Measurements from ENCODE around the gene KCNH5.

KCNH5 gene, protein sequence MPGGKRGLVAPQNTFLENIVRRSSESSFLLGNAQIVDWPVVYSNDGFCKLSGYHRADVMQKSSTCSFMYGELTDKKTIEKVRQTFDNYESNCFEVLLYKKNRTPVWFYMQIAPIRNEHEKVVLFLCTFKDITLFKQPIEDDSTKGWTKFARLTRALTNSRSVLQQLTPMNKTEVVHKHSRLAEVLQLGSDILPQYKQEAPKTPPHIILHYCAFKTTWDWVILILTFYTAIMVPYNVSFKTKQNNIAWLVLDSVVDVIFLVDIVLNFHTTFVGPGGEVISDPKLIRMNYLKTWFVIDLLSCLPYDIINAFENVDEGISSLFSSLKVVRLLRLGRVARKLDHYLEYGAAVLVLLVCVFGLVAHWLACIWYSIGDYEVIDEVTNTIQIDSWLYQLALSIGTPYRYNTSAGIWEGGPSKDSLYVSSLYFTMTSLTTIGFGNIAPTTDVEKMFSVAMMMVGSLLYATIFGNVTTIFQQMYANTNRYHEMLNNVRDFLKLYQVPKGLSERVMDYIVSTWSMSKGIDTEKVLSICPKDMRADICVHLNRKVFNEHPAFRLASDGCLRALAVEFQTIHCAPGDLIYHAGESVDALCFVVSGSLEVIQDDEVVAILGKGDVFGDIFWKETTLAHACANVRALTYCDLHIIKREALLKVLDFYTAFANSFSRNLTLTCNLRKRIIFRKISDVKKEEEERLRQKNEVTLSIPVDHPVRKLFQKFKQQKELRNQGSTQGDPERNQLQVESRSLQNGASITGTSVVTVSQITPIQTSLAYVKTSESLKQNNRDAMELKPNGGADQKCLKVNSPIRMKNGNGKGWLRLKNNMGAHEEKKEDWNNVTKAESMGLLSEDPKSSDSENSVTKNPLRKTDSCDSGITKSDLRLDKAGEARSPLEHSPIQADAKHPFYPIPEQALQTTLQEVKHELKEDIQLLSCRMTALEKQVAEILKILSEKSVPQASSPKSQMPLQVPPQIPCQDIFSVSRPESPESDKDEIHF

DNA sequence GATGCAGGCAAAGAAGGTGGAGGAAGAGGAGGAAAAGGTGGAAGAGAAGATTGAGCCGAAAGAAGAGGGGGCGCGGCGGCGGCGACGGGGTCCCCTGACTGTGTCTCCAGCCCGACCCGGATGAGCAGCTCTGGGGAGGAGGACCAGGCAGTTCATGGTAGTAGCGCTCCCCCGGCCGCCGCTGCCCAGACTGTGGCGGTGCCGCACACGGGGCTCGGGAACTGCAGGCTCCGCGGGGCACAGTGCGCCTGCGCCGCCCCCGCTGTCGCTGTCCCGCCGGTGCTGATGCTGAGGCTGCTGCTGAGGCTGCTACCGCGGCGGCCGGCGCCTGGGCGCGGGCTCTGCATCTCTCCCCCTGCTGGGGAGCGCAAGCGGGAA, at the start of gene KCNH5:
TSS of gene KCNH5 (minus strand) at position 225 of the 378 bp plus-strand sequence. CDS start 272 bp downstream, outside the sequence.
- Histone ChIP-seq H3K4me1 (ENCODE audit: low read length) (no peaks in the 10 kb centered on the region), H4K20me1 (ENCODE audit: insufficient read depth, low read length) (no peaks in the 10 kb centered on the region), H3F3A (ENCODE audit: insufficient read depth, low read length) (no peaks in the 10 kb centered on the region), H3K4me3 (ENCODE audit: low read length) (peak within 1 kb of the TSS; percentile 55), H3K4me2 (ENCODE audit: low read depth, low read length) (peak within 1 kb of the TSS; percentile 54; the same call in 1 of the 2 replicates), H3K36me3 (replicated peaks; ENCODE audit: insufficient read depth, low read length) (no peaks in the 10 kb centered on the region), H2AFZ (ENCODE audit: low read length) (peak within 1 kb of the TSS; percentile 48; the same call in 1 of the 2 replicates), H3K9me2 (replicated peaks; ENCODE audit: insufficient read depth, low read length) (no peaks in the 10 kb centered on the region), H3K79me2 (ENCODE audit: low read length) (no peaks in the 10 kb centered on the region), H3K27ac (ENCODE audit: low read length) (no peak within 1 kb of the TSS), H3K9me3 (replicated peaks; ENCODE audit: insufficient read depth, low read length) (no peaks in the 10 kb centered on the region), H3K27me3 (replicated peaks; ENCODE audit: insufficient read depth, low read length) (no peaks in the 10 kb centered on the region), H3K9ac (ENCODE audit: low read length) (no peak within 1 kb of the TSS)
- DNase-seq = peak; percentile 59
- no peak for TF ChIP-seq EZH2 (optimal IDR thresholded peaks at IDR 0.05; ENCODE audit: low read depth, low read length)

- no peak overlapping the region for H2AFZ ChIP-seq (ENCODE audit: low read length)
- H3K27me3 ChIP-seq (replicated peaks; ENCODE audit: insufficient read depth, low read length) = no peaks in the 10 kb centered on the region
- no peaks in the 10 kb centered on the region for H3K79me2 ChIP-seq (ENCODE audit: low read length)
- no peak overlapping the region for H3K27ac ChIP-seq (ENCODE audit: low read length)
- no peaks in the 10 kb centered on the region for H3K4me1 ChIP-seq (ENCODE audit: low read length)
- no peak for TF ChIP-seq EZH2 (optimal IDR thresholded peaks at IDR 0.05; ENCODE audit: low read depth, low read length)
- TF ChIP-seq, protein P1, sequence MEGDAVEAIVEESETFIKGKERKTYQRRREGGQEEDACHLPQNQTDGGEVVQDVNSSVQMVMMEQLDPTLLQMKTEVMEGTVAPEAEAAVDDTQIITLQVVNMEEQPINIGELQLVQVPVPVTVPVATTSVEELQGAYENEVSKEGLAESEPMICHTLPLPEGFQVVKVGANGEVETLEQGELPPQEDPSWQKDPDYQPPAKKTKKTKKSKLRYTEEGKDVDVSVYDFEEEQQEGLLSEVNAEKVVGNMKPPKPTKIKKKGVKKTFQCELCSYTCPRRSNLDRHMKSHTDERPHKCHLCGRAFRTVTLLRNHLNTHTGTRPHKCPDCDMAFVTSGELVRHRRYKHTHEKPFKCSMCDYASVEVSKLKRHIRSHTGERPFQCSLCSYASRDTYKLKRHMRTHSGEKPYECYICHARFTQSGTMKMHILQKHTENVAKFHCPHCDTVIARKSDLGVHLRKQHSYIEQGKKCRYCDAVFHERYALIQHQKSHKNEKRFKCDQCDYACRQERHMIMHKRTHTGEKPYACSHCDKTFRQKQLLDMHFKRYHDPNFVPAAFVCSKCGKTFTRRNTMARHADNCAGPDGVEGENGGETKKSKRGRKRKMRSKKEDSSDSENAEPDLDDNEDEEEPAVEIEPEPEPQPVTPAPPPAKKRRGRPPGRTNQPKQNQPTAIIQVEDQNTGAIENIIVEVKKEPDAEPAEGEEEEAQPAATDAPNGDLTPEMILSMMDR (IDR thresholded peaks at IDR 0.05; ENCODE audit: low read length) = no peak
- no peaks in the 10 kb centered on the region for H4K20me1 ChIP-seq (ENCODE audit: insufficient read depth, low read length)
- no peaks in the 10 kb centered on the region for H3K9me3 ChIP-seq (replicated peaks; ENCODE audit: insufficient read depth, low read length)
- H3K9me2 ChIP-seq (replicated peaks; ENCODE audit: insufficient read depth, low read length) = no peaks in the 10 kb centered on the region
- DNase-seq = no peak
- no peak overlapping the region for H3K4me3 ChIP-seq (ENCODE audit: low read length)
- H3K4me2 ChIP-seq (ENCODE audit: low read depth, low read length) = no peak overlapping the region
- H3K9ac ChIP-seq (ENCODE audit: low read length) = no peak overlapping the region
- no peaks in the 10 kb centered on the region for H3F3A ChIP-seq (ENCODE audit: insufficient read depth, low read length)
- no peaks in the 10 kb centered on the region for H3K36me3 ChIP-seq (replicated peaks; ENCODE audit: insufficient read depth, low read length)
These were observed 46.2 kb upstream of the KCNH5 start for GRCh38 chr14:63091394-63091996.

DNA sequence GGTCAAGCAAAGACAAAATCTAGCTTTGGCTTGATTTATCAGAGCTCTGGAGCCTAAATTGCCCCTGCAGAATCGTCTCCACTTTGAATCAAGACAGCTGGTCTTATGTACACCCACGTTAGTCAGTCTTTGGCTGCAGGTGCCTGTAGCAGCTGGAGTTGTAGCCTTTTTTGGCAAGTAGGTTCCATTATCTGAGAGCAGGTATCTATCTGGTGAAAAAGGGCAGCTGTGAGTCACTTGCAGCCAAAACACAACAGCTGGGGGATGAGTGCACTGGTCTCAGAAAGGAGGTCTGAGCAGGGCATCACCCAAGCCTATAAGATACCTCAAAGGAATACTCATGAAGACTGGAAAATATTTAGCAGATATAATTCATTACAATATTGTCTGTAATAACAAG, 43.6 kb upstream of the KCNH5 start:
- no peaks in the 10 kb centered on the region for H3K79me2 ChIP-seq (ENCODE audit: low read length)
- H3K27ac ChIP-seq (ENCODE audit: low read length) = no peak overlapping the region
- H2AFZ ChIP-seq (ENCODE audit: low read length) = no peak overlapping the region
- no peak for TF ChIP-seq EZH2phosphoT487 (IDR thresholded peaks at IDR 0.05; ENCODE audit: low read length)
- TF ChIP-seq, protein P1 (IDR thresholded peaks at IDR 0.05; ENCODE audit: low read length) = no peak
- TF ChIP-seq EZH2 (optimal IDR thresholded peaks at IDR 0.05; ENCODE audit: low read depth, low read length) = no peak
- no peaks in the 10 kb centered on the region for H3K4me1 ChIP-seq (ENCODE audit: low read length)
- H3K9me3 ChIP-seq (replicated peaks; ENCODE audit: insufficient read depth, low read length) = no peaks in the 10 kb centered on the region
- H3K9me2 ChIP-seq (replicated peaks; ENCODE audit: insufficient read depth, low read length) = no peaks in the 10 kb centered on the region
- no peak overlapping the region for H3K9ac ChIP-seq (ENCODE audit: low read length)
- no peaks in the 10 kb centered on the region for H3K27me3 ChIP-seq (replicated peaks; ENCODE audit: insufficient read depth, low read length)
- no peak for DNase-seq
- H3K4me2 ChIP-seq (ENCODE audit: low read depth, low read length) = no peak overlapping the region
- no peaks in the 10 kb centered on the region for H3K36me3 ChIP-seq (replicated peaks; ENCODE audit: insufficient read depth, low read length)
- H4K20me1 ChIP-seq (ENCODE audit: insufficient read depth, low read length) = no peaks in the 10 kb centered on the region
- H3F3A ChIP-seq (ENCODE audit: insufficient read depth, low read length) = no peaks in the 10 kb centered on the region
- no peak overlapping the region for H3K4me3 ChIP-seq (ENCODE audit: low read length)

All from MM.1S (cell line).